Ascending aorta (tissue), 2 donors: ENCODE measurements around the gene TTC39A. TPM values are rescaled to one million over a fixed set of nuclear protein-coding genes. Genes with fewer than 3 reads are reported as not detected.
"Not testable (repeated sequence)": the region's sequence is repeated elsewhere in the genome, so short reads cannot be mapped to it uniquely, and the experiment has no call there.

ENCODE experiments used
- DNase-seq, 2 donors: peaks; one replicate each; pipeline ENCODE4 v3.0.0-alpha.2; 2019; ENCODE audit warnings: low spot score in 2 of 2
- H3K27ac ChIP-seq, 2 donors: fragments of 200-600 bp; sonication (generic); one replicate each; pipeline ENCODE4 v1.5.1; 2016 to 2017; ENCODE audit warnings: mild to moderate bottlenecking in 1 of 2
- H3K27me3 ChIP-seq: fragments of 200-600 bp; sonication (generic); one replicate; pipeline ENCODE4 v1.5.1; 2017
- H3K36me3 ChIP-seq, 2 donors: fragments of 200-600 bp; sonication (generic); one replicate each; pipeline ENCODE4 v1.5.1; 2016
- H3K4me1 ChIP-seq, 2 donors: fragments of 200-600 bp; sonication (generic); one replicate each; pipeline ENCODE4 v1.5.1; 2016 to 2017; ENCODE audit warnings: mild to moderate bottlenecking in 1 of 2
- H3K4me3 ChIP-seq, 2 donors: fragments of 200-600 bp; sonication (generic); one replicate each; pipeline ENCODE4 v1.5.1; 2016 to 2017; ENCODE audit warnings: mild to moderate bottlenecking in 1 of 2
- H3K9me3 ChIP-seq, 2 donors: fragments of 200-600 bp; sonication (generic); one replicate each; pipeline ENCODE4 v1.5.1; 2016
- CTCF ChIP-seq, 3 experiments: fragments of 200-600 bp in 2 of 3; fragments of 450-650 bp in 1 of 3; sonication (generic) in 2 of 3; IDR thresholded peaks; one replicate each; pipeline ENCODE4 v1.5.1; 2016 to 2019; ENCODE audit warnings: antibody characterized with exemption in 3 of 3, mild to moderate bottlenecking in 1 of 3, moderate library complexity in 1 of 3
- intact Hi-C: fragments of 100-400 bp; cut with DNase I; formaldehyde crosslinking; loops from one replicate; pipeline ENCODE4 v1.15.1; 2023
- total RNA-seq: library from RNA; depleted of rRNA; stranded (reverse); fragments of >200 nt; gene quantifications from one replicate; pipeline ENCODE4 v1.1.0, GENCODE V29; 2016

TTC39A gene
- total RNA-seq, 1 donor from 2014 or later, result not detected

GRCh38 chr1:51264451-51264850 lies 65.9 kb downstream of the TTC39A start:
- H3K27me3 ChIP-seq, result no peaks in the 10 kb centered on the region
- peak in 1 of 2 donors; percentile 71 for DNase-seq
- intact Hi-C loops, result loop anchor here (1.0 kb wide), 1 partner anchor 28 kb away; the partner anchor contains the start of gene RNF11
- no peaks in the 10 kb centered on the region for H3K36me3 ChIP-seq
- peak overlapping the region; percentile 23 to 39 for H3K4me3 ChIP-seq
- H3K27ac ChIP-seq, result peak overlapping the region; percentile 80 to 81
- H3K9me3 ChIP-seq, result no peaks in the 10 kb centered on the region
- H3K4me1 ChIP-seq, result peaks cover 13 to 78% of the 10 kb centered on the region in 2 donors
- no peak for TF ChIP-seq CTCF (IDR thresholded peaks at IDR 0.05)

- intact Hi-C loops, result no loop called here
- no peaks in the 10 kb centered on the region for H3K9me3 ChIP-seq
- no peaks in the 10 kb centered on the region for H3K27me3 ChIP-seq
- DNase-seq, result no peak
- no peak for TF ChIP-seq CTCF (IDR thresholded peaks at IDR 0.05)
- H3K4me3 ChIP-seq, result no peak overlapping the region
- peak overlapping the region; percentile 80 to 81 for H3K27ac ChIP-seq
- no peaks in the 10 kb centered on the region for H3K36me3 ChIP-seq
- H3K4me1 ChIP-seq, result peaks cover 13 to 73% of the 10 kb centered on the region in 2 donors
Observed at GRCh38 chr1:51263147-51263877, 67.0 kb downstream of the TTC39A start.

GRCh38 chr1:51255331-51255730 lies 75.0 kb downstream of the TTC39A start:
- Histone ChIP-seq H3K27me3 (no peaks in the 10 kb centered on the region), H3K36me3 (no peaks in the 10 kb centered on the region), H3K9me3 (no peaks in the 10 kb centered on the region), H3K4me1 (peaks cover 0 to 20% of the 10 kb centered on the region in 2 donors), H3K27ac (peak overlapping the region in 1 of 2 donors; percentile 2), H3K4me3 (no peak overlapping the region)
- no peak for TF ChIP-seq CTCF (IDR thresholded peaks at IDR 0.05)
- DNase-seq, result no peak
- intact Hi-C loops, result no loop called here

- H3K27me3 ChIP-seq, result no peaks in the 10 kb centered on the region
- no peak for DNase-seq
- H3K27ac ChIP-seq, result no peak overlapping the region
- peaks cover 0 to 15% of the 10 kb centered on the region in 2 donors for H3K4me1 ChIP-seq
- H3K9me3 ChIP-seq, result no peaks in the 10 kb centered on the region
- H3K4me3 ChIP-seq, result no peak overlapping the region
- no peak for TF ChIP-seq CTCF (IDR thresholded peaks at IDR 0.05)
- no peaks in the 10 kb centered on the region for H3K36me3 ChIP-seq
- intact Hi-C loops, result no loop called here
Observed at GRCh38 chr1:51253691-51254090, 76.7 kb downstream of the TTC39A start.

GRCh38 chr1:51252366-51252765 lies 78.0 kb downstream of the TTC39A start:
- no peak for TF ChIP-seq CTCF (IDR thresholded peaks at IDR 0.05)
- Histone ChIP-seq H3K27ac (no peak overlapping the region), H3K4me3 (no peak overlapping the region), H3K27me3 (no peaks in the 10 kb centered on the region), H3K4me1 (peaks cover 0 to 18% of the 10 kb centered on the region in 2 donors), H3K36me3 (no peaks in the 10 kb centered on the region), H3K9me3 (no peaks in the 10 kb centered on the region)
- intact Hi-C loops, result no loop called here
- no peak for DNase-seq

GRCh38 chr1:51251165-51251564 lies 79.2 kb downstream of the TTC39A start:
- DNase-seq, intact Hi-C loops, H3K27ac ChIP-seq, H3K9me3 ChIP-seq, H3K27me3 ChIP-seq, H3K4me3 ChIP-seq, H3K36me3 ChIP-seq: not testable (repeated sequence)
- H3K4me1 ChIP-seq, result peaks cover 0 to 20% of the 10 kb centered on the region in 2 donors

- intact Hi-C loops, DNase-seq, H3K36me3 ChIP-seq, H3K27ac ChIP-seq, H3K27me3 ChIP-seq, H3K4me3 ChIP-seq, H3K9me3 ChIP-seq: not testable (repeated sequence)
- peaks cover 0 to 23% of the 10 kb centered on the region in 2 donors for H3K4me1 ChIP-seq
Observed at GRCh38 chr1:51250729-51251128, 79.6 kb downstream of the TTC39A start.
